GM10266 (cell line): Measurements from ENCODE around the gene LEFTY2.
A peak's percentile ranks its signal among the peaks of the same experiment; 100 is the strongest.
"Not testable (repeated sequence)": the region's sequence is repeated elsewhere in the genome, so short reads cannot be mapped to it uniquely, and the experiment has no call there.

Experiments
- DNase-seq: peaks from one replicate; pipeline ENCODE4 v3.0.0; 2012; ENCODE audit errors: extremely low spot score
- TF ChIP-seq, protein P1 (sequence below): IDR thresholded peaks from 2 replicates; pipeline ENCODE4 v1.5.1; 2012; ENCODE audit warnings: mild to moderate bottlenecking, low read depth; ENCODE audit not compliant: control insufficient read depth, insufficient read depth; ENCODE audit errors: missing control alignments

Gene LEFTY2

DNA sequence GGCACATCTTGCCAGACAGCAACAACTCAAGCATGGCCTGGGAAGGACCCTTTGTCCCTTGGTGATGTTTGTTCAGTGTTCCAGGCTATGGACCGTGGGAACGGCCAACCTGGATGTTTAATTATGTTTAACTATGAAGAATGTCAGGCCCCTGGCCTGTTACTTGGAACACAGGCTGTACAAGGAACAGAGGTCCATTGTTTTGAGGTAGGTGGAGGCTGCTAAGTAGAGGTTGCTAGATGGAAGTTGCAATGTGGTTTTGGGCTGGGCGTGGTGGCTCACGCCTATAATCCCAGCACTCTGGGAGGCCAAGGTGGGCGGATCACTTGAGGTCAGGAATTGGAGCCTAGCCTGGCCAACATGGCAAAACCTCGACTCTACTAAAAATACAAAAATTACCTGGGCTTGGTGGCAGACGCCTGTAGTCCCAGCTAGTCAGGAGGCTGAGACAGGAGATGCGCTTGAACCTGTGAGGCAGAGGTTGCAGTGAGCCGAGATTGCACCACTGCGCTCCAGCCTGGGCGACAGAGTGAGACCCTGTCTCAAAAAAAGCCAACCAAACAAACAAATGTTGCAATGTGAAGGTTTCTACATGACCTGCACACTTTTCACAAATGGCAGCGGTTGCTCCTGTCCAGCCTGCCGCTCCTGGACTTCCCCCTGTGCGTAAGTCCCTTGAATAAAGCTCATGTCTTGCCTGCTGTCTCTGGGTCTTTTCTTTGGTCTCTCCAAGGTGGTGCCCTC, 49.6 kb downstream of the LEFTY2 start:
- no peak for DNase-seq
- TF ChIP-seq, protein P1, sequence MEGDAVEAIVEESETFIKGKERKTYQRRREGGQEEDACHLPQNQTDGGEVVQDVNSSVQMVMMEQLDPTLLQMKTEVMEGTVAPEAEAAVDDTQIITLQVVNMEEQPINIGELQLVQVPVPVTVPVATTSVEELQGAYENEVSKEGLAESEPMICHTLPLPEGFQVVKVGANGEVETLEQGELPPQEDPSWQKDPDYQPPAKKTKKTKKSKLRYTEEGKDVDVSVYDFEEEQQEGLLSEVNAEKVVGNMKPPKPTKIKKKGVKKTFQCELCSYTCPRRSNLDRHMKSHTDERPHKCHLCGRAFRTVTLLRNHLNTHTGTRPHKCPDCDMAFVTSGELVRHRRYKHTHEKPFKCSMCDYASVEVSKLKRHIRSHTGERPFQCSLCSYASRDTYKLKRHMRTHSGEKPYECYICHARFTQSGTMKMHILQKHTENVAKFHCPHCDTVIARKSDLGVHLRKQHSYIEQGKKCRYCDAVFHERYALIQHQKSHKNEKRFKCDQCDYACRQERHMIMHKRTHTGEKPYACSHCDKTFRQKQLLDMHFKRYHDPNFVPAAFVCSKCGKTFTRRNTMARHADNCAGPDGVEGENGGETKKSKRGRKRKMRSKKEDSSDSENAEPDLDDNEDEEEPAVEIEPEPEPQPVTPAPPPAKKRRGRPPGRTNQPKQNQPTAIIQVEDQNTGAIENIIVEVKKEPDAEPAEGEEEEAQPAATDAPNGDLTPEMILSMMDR, result no peak

GRCh38 chr1:225890346-225891228, 50.4 kb downstream of the LEFTY2 start:
- TF ChIP-seq, protein P1, result no peak
- DNase-seq, result no peak

DNA sequence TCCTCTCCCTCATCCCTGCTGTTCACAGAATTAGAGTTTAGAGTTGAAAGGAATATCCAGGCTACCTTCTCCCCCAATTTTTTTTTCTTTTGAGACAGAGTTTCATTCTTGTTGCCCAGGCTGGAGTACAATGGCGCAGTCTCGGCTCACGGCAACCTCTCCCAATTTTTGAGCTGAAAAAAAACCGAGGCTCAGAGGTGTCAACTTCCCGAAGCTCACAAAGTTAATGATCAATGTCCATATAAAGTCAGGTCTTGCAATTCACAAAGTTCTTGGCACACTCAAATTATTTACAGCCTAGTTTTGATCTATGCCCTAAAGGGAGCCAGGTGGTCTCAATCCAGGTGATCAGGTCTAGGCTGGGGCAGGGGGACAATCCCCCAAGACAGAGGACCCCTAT, 51.3 kb downstream of the LEFTY2 start:
- TF ChIP-seq, protein P1, result no peak
- DNase-seq, result no peak

- DNase-seq, result peak; percentile 15
- TF ChIP-seq, protein P1, result no peak
Measured at GRCh38 chr1:225888898-225889601, 52.0 kb downstream of the LEFTY2 start, which contains the start of gene LEFTY1. Gene LEFTY1 (minus strand): TSS chr1:225889146. CDS start chr1:225889066, 80 bp downstream.

GRCh38 chr1:225888289-225888897, 52.6 kb downstream of the LEFTY2 start:
- DNase-seq, result peak; percentile 22
- TF ChIP-seq, protein P1, result no peak

GRCh38 chr1:225887554-225888288, 53.3 kb downstream of the LEFTY2 start:
- not testable (repeated sequence) for DNase-seq

DNA sequence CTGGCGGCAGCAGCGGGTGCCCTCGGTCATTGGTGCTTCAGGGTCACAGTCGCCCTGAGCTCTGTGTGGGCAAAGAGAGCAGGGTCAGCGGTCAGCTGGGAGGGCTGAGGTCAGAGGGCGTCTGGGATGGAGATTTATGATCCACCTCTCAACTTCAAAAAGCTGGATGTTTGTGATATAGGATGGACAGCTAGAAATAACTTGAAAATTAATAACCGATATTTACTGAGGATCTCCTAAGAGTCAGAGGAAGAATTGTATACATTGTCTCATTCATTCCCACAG, 54.0 kb downstream of the LEFTY2 start:
- TF ChIP-seq, protein P1, result no peak

More for the DNA sequence above, 54.0 kb downstream of the LEFTY2 start:
- DNase-seq, result no peak
